Kidney epithelial cell (primary cell): ENCODE data around the gene DNPEP. TPM values are rescaled to one million over a fixed set of nuclear protein-coding genes. Genes with fewer than 3 reads are reported as not detected.

Source experiments
- DNase-seq: peaks from one replicate; pipeline ENCODE4 v3.0.0-alpha.2; 2010; ENCODE audit warnings: low read depth
- H3K27me3 ChIP-seq: 2 replicates; pipeline ENCODE4 v1.6.0; 2011; ENCODE audit warnings: low read length; ENCODE audit not compliant: control insufficient read depth, insufficient read depth
- H3K36me3 ChIP-seq: 2 replicates; pipeline ENCODE4 v1.5.1; 2011; ENCODE audit warnings: low read length; ENCODE audit not compliant: control insufficient read depth, insufficient read depth
- H3K4me3 ChIP-seq: 2 replicates; pipeline ENCODE4 v1.5.1; 2011; ENCODE audit warnings: low read depth, mild to moderate bottlenecking, control low read depth, low read length
- total RNA-seq: library from RNA; depleted of rRNA; stranded (reverse); fragments of >200 nt; gene quantifications from 2 replicates; pipeline ENCODE4 v1.2.3, GENCODE V29; 2015
- TF ChIP-seq, protein P1 (sequence below): IDR thresholded peaks from 2 replicates; pipeline ENCODE4 v1.5.1; 2011; ENCODE audit warnings: mild to moderate bottlenecking, moderate library complexity, low read length, control low read depth, inconsistent platforms; ENCODE audit not compliant: insufficient read depth, poor library complexity, severe bottlenecking

DNPEP gene
- total RNA-seq, 1 donor from 2014 or later: 50.2 TPM

GRCh38 chr2:219434468-219434717 is 46.7 kb upstream of the DNPEP start:
- peaks cover 24% of the 10 kb centered on the region for H3K27me3 ChIP-seq
- no peak for DNase-seq
- TF ChIP-seq, protein P1, sequence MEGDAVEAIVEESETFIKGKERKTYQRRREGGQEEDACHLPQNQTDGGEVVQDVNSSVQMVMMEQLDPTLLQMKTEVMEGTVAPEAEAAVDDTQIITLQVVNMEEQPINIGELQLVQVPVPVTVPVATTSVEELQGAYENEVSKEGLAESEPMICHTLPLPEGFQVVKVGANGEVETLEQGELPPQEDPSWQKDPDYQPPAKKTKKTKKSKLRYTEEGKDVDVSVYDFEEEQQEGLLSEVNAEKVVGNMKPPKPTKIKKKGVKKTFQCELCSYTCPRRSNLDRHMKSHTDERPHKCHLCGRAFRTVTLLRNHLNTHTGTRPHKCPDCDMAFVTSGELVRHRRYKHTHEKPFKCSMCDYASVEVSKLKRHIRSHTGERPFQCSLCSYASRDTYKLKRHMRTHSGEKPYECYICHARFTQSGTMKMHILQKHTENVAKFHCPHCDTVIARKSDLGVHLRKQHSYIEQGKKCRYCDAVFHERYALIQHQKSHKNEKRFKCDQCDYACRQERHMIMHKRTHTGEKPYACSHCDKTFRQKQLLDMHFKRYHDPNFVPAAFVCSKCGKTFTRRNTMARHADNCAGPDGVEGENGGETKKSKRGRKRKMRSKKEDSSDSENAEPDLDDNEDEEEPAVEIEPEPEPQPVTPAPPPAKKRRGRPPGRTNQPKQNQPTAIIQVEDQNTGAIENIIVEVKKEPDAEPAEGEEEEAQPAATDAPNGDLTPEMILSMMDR: no peak
- no peak overlapping the region for H3K4me3 ChIP-seq
- H3K36me3 ChIP-seq: no peaks in the 10 kb centered on the region

DNA sequence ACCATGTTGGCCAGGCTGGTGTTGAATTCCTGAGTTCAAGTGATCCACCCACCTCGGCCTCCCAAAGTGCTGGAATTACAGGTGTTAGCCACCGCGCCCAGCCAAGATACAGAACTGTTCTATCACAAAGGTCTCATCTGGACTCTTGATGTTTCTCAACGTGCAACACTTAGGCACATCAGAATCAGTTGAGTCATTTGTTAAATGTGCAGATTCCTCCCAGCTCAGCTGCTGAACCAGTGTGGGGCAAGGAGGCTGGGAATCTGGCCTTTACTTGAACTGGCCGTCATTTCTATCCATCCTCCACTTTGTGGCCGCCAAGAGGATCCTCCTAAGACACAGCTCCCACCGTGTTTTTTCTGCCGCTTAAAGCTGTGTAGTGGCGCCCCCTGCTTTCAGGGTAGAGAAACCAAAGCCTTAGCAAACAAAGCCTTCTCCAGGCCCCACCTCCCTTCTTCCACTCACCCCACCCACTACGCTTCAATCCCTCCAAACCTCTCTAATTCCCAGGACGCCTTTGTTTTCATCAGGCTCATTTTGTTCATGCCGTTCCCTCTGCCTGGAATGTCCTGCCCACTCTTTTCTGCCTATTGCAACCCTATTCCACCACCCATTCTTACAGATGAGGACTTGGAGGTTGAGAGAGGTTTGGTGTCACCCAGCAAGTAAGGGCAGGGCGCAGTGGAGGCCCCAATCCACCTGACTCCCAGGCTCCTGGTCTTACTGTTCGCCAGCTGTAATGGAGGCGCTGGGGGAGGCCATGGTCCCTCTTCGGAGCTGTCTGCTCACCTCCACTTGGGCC is 46.2 kb upstream of the DNPEP start:
- DNase-seq: no peak

DNA sequence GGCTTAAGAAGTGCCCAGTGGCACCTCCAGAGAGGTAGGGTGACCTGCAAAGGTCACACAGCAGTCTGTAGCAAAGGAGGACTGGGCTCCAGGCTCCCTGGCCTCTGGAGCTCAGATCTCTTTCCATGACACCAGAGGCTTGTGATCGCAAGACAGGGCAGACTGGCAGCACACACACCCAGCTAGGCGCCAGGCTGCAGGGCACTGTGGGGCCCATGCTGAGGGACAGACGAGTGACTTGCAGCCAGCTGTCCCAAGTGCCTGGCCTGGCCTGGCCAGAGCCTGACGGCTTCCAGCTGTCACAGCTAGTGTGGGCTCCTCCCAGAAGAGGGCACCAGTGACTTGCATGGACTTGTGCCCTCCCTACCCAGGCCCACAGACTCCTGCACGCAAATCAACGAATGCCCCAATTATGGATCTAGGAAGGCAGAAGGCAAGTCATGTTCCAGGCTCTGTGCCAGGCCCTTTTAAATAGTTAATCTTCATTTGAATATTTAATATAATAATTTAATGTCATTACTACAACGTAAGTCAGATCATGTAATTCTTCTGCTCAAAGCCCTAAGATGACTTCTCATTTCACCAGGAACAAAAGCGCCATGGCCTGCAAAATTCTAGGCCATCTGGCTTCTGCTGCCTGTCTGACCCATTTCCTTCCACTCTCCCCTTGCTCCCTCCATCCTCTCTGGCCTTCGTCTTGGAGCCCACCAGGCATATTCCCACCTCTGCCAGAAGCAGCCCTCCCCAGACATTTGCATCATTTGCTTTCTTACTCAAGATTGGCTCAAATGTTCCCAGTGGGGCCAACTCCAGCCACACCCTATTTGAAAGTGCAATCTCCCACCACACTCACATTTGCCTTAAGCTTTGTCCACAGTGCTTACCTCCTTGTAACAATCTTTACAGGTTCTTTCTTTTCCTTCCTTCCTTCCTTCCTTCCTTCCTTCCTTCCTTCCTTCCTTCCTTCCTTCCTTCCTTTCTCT is 43.2 kb upstream of the DNPEP start:
- peaks cover 24% of the 10 kb centered on the region for H3K27me3 ChIP-seq
- TF ChIP-seq, protein P1: peak; percentile 50
- DNase-seq: no peak
- H3K4me3 ChIP-seq: no peak overlapping the region
- no peaks in the 10 kb centered on the region for H3K36me3 ChIP-seq

More for the DNA sequence above, 46.2 kb upstream of the DNPEP start:
- Histone ChIP-seq H3K27me3 (peaks cover 24% of the 10 kb centered on the region), H3K4me3 (no peak overlapping the region), H3K36me3 (no peaks in the 10 kb centered on the region)
- TF ChIP-seq, protein P1: peak; percentile 57

DNA sequence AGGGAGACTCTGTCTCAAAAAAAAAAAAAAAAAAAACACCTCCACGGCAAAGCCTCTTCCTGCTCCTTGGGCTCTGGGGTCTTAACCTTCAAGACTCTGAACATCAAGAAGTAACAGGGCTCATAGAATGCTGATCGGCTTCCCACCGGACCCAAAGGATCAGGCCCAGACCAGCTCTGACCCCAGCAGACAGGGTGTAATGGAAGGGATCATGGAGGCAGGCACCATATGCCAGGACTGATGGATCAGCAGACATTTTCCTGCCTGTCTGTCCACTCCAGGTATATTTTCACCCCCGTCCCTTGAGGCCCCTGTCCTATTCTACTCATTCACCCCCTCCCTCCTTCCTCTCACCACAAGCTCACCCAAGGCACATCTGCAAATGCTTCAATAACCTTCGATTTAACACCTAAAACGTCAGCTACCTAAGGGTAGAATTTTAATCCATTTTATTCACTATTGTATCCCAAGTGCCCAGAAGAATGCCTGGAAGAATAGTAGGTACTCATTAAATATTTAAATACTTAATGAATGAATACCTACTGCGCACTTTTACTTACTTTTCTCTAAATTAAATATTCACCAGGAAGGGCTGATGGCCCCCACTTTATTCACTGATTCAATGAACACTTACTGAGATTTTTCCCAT is 42.4 kb upstream of the DNPEP start:
- H3K27me3 ChIP-seq: peaks cover 21% of the 10 kb centered on the region
- DNase-seq: no peak
- no peak overlapping the region for H3K4me3 ChIP-seq
- H3K36me3 ChIP-seq: no peaks in the 10 kb centered on the region
- TF ChIP-seq, protein P1: no peak

GRCh38 chr2:219428469-219428868 is 40.8 kb upstream of the DNPEP start:
- TF ChIP-seq, protein P1: no peak
- H3K4me3 ChIP-seq: no peak overlapping the region
- DNase-seq: no peak
- H3K27me3 ChIP-seq: peaks cover 11% of the 10 kb centered on the region
- no peaks in the 10 kb centered on the region for H3K36me3 ChIP-seq
